Endothelial cell of umbilical vein (primary cell): ENCODE measurements around the gene TARBP1. TPM values are rescaled to one million over a fixed set of nuclear protein-coding genes. Genes with fewer than 3 reads are reported as not detected.

Experiments used
- BruUV-seq: library from RNA; stranded (reverse); fragments of 400-500 nt; replicated peaks from 2 replicates; lab custom pipeline; 2021; lab: Mats Ljungman, UMichigan
- CTCF ChIA-PET: fragments of 300-600, 350-600 bp; sonication (Branson Sonifier 250); formaldehyde crosslinking; loops from one replicate; lab custom pipeline; 2021; ENCODE audit warnings: antibody characterized with exemption, inconsistent platforms; lab: Charles Lee
- POLR2A ChIA-PET: fragments of 300-600, 350-600 bp; sonication (Branson Sonifier 250); formaldehyde crosslinking; loops from one replicate; lab custom pipeline; 2021; ENCODE audit warnings: antibody characterized with exemption, inconsistent platforms; lab: Charles Lee
- DNase-seq: peaks from one replicate; pipeline ENCODE4 v3.0.0-alpha.2; 2011; ENCODE audit warnings: low read depth, low spot score
- FAIRE-seq: peaks from 2 replicates; lab custom pipeline; 2011; peaks lifted over from hg19 to GRCh38; lab: Jason Lieb, UNC
- H2AFZ ChIP-seq: 2 replicates; pipeline ENCODE4 v1.6.0; 2012; ENCODE audit warnings: low read depth, low read length, control low read depth, inconsistent platforms
- H3K27ac ChIP-seq: 2 replicates; pipeline ENCODE4 v1.5.1; 2011; ENCODE audit warnings: low read depth, mild to moderate bottlenecking, control low read depth, low read length, moderate library complexity; ENCODE audit not compliant: insufficient read depth
- H3K27me3 ChIP-seq, 2 experiments: 2 replicates each; pipeline versions ENCODE4 v1.6.0 to v1.6.1; 2011; ENCODE audit warnings: low read length in 2 of 2, mixed read lengths in 1 of 2; ENCODE audit not compliant: control insufficient read depth in 2 of 2, insufficient read depth in 2 of 2
- H3K36me3 ChIP-seq, 2 experiments: 2 replicates in 1 of 2; 3 replicates in 1 of 2; pipeline ENCODE4 v1.5.1; 2011; ENCODE audit warnings: low read length in 2 of 2, mild to moderate bottlenecking in 1 of 2, moderate library complexity in 1 of 2; ENCODE audit not compliant: control insufficient read depth in 2 of 2, insufficient read depth in 2 of 2; ENCODE audit errors: extremely low read depth in 1 of 2
- H3K4me1 ChIP-seq: 3 replicates; pipeline ENCODE4 v1.5.1; 2011; ENCODE audit warnings: mild to moderate bottlenecking, low read length; ENCODE audit not compliant: control insufficient read depth, insufficient read depth; ENCODE audit errors: extremely low read depth
- H3K4me2 ChIP-seq: 2 replicates; pipeline ENCODE4 v1.6.1; 2011; ENCODE audit warnings: low read length, control low read depth, mixed read lengths; ENCODE audit not compliant: insufficient read depth
- H3K4me3 ChIP-seq, 3 experiments: fragments of 200-600 bp in 1 of 3; sonication (generic), shearing (Covaris generic) in 1 of 3; replicated peaks in 1 of 3; 2 replicates each; pipeline ENCODE4 v1.5.1; 2011 to 2016; ENCODE audit warnings: control low read depth in 3 of 3, low read length in 3 of 3, mild to moderate bottlenecking in 2 of 3, inconsistent platforms in 1 of 3, low read depth in 1 of 3, moderate library complexity in 1 of 3; ENCODE audit not compliant: insufficient read depth in 1 of 3
- H3K79me2 ChIP-seq: 2 replicates; pipeline ENCODE4 v1.6.0; 2012; ENCODE audit warnings: low read length, inconsistent platforms; ENCODE audit not compliant: control insufficient read depth, insufficient read depth
- H3K9ac ChIP-seq: replicated peaks from 2 replicates; pipeline ENCODE3; 2011; ENCODE audit warnings: low read length, control low read depth; ENCODE audit not compliant: insufficient read depth; ENCODE audit errors: extremely low read depth
- H3K9me1 ChIP-seq: replicated peaks from 3 replicates; pipeline ENCODE4 v1.6.0; 2011; ENCODE audit warnings: mild to moderate bottlenecking, low read length; ENCODE audit not compliant: control insufficient read depth, insufficient read depth; ENCODE audit errors: extremely low read depth
- H3K9me3 ChIP-seq: replicated peaks from 2 replicates; pipeline ENCODE4 v1.5.1; 2012; ENCODE audit warnings: low read length, inconsistent platforms; ENCODE audit not compliant: control insufficient read depth, insufficient read depth
- H4K20me1 ChIP-seq: replicated peaks from 2 replicates; pipeline ENCODE3; 2011; ENCODE audit warnings: mild to moderate bottlenecking, low read length; ENCODE audit not compliant: control insufficient read depth, insufficient read depth; ENCODE audit errors: extremely low read depth
- CTCF ChIP-seq, 2 donors: IDR thresholded peaks; 1 replicate in 1 of 2; 2 replicates in 1 of 2; pipeline ENCODE4 v1.5.1; 2011; ENCODE audit warnings: low read length in 2 of 2, mild to moderate bottlenecking in 2 of 2, moderate library complexity in 2 of 2, control low read depth in 1 of 2, inconsistent platforms in 1 of 2, low read depth in 1 of 2; ENCODE audit not compliant: insufficient read depth in 1 of 2; ENCODE audit errors: extremely low read depth in 1 of 2
- EZH2 ChIP-seq: IDR thresholded peaks from 2 replicates; pipeline ENCODE4 v1.6.1; 2012; ENCODE audit warnings: borderline replicate concordance, low read depth, mild to moderate bottlenecking, moderate library complexity, low read length, inconsistent platforms; ENCODE audit not compliant: severe bottlenecking
- FOS ChIP-seq: IDR thresholded peaks from 2 replicates; pipeline ENCODE4 v1.6.1; 2011; ENCODE audit warnings: mild to moderate bottlenecking, low read length, moderate library complexity, borderline replicate concordance; ENCODE audit not compliant: insufficient read depth
- GATA2 ChIP-seq: IDR thresholded peaks from 2 replicates; pipeline ENCODE4 v1.7.0; 2011; ENCODE audit warnings: low read depth, mild to moderate bottlenecking, moderate library complexity, mixed read lengths, low read length; ENCODE audit not compliant: insufficient read length, insufficient read depth
- JUN ChIP-seq: IDR thresholded peaks from 2 replicates; pipeline ENCODE4 v1.6.1; 2011; ENCODE audit warnings: borderline replicate concordance, low read depth; ENCODE audit not compliant: insufficient read length, insufficient read depth
- MAX ChIP-seq: IDR thresholded peaks from 2 replicates; pipeline ENCODE4 v1.6.1; 2011; ENCODE audit not compliant: insufficient read depth, insufficient read length
- MYC ChIP-seq: IDR thresholded peaks from one replicate; pipeline ENCODE4 v1.6.1; 2011; ENCODE audit warnings: mild to moderate bottlenecking, low read depth, low read length
- POLR2A ChIP-seq: IDR thresholded peaks from 2 replicates; pipeline ENCODE4 v1.6.1; 2012; ENCODE audit warnings: low read depth, mild to moderate bottlenecking, control low read depth, low read length
- POLR2AphosphoS5 ChIP-seq: IDR thresholded peaks from 2 replicates; pipeline ENCODE4 v1.6.1; 2012; ENCODE audit warnings: low read depth, mild to moderate bottlenecking, control low read depth, low read length, moderate library complexity; ENCODE audit not compliant: insufficient read depth
- dilution Hi-C: fragments of 300-500 bp; cut with MboI; formaldehyde crosslinking; loops from one replicate; pipeline ENCODE4 v1.15.0; 2019; ENCODE audit warnings: low sequenced_read_pairs; ENCODE audit not compliant: extremely low pct_ligation_motif_present
- intact Hi-C: fragments of 100-400 bp; cut with micrococcal nuclease; formaldehyde crosslinking; loops from one replicate; pipeline ENCODE4 v1.10.0; 2022
- polyA plus RNA-seq, 4 experiments: library from polyadenylated mRNA; depleted of rRNA in 3 of 4; stranded (reverse) in 3 of 4; unstranded in 1 of 4; fragments of >200 nt; gene quantifications; 2 replicates each; pipeline versions ENCODE4 v1.2.1 to v1.2.3, GENCODE V29; 2011 to 2012; ENCODE audit warnings: missing spikeins in 1 of 4
- total RNA-seq: library from RNA; stranded (reverse); gene quantifications from 2 replicates; pipeline ENCODE4 v1.2.3, GENCODE V29; 2021

TARBP1 gene
- total and polyA plus RNA-seq, 2 donors (not counting 3 experiments of a cell fraction or from before 2014, with no cell fraction given): 17.3 to 23.4 TPM

GRCh38 chr1:234488054-234489006 is 9.4 kb upstream of the TARBP1 start:
- no peak overlapping the region for H3K27ac ChIP-seq
- no peak for DNase-seq
- peaks cover 7% of the 10 kb centered on the region for H3K4me1 ChIP-seq
- CTCF ChIA-PET: interaction anchor here (0.6 to 3.7 kb wide), 14 partner anchors 10 to 928 kb away, joined by 3 to 42 read pairs (median 7); partner anchors contain the start of gene TARBP1
- TF ChIP-seq MYC: no peak
- no peak for TF ChIP-seq POLR2AphosphoS5
- TF ChIP-seq CTCF (IDR thresholded peaks at IDR 0.05; ENCODE audit: extremely low read depth in 1 of 2, insufficient read depth in 1 of 2, low read depth in 1 of 2, low read length in 2 of 2): no peak
- TF ChIP-seq POLR2A: no peak
- no peak for TF ChIP-seq FOS
- no peak for TF ChIP-seq MAX
- TF ChIP-seq GATA2: no peak
- TF ChIP-seq EZH2: no peak
- TF ChIP-seq JUN: no peak
- POLR2A ChIA-PET: no interaction called here
- H3K9me3 ChIP-seq: no peaks in the 10 kb centered on the region
- no peaks in the 10 kb centered on the region for H3K9me1 ChIP-seq
- H2AFZ ChIP-seq: no peak overlapping the region
- FAIRE-seq: no peak
- H3K4me3 ChIP-seq: no peak overlapping the region
- dilution Hi-C loops (loop anchor here (10.0 kb wide), 1 partner anchor 606 kb away; no protein-coding TSS in a partner anchor), intact Hi-C loops (no loop called here)
- H3K79me2 ChIP-seq: no peaks in the 10 kb centered on the region
- no peaks in the 10 kb centered on the region for H4K20me1 ChIP-seq
- no peak overlapping the region for H3K4me2 ChIP-seq
- H3K36me3 ChIP-seq: no peaks in the 10 kb centered on the region
- H3K27me3 ChIP-seq: no peaks in the 10 kb centered on the region
- no peak overlapping the region for H3K9ac ChIP-seq
- no TSS peak for BruUV-seq
